HG02798 (cell line): ENCODE measurements around the gene MAJIN.
A peak's percentile ranks its signal among the peaks of the same experiment; 100 is the strongest.

ENCODE experiments used
- ATAC-seq: cut with Tn5 transposase; IDR thresholded peaks from one replicate; pipeline ENCODE4 v1.9.1; 2021; ENCODE audit warnings: mild to moderate bottlenecking; ENCODE audit not compliant: unreplicated experiment, poor library complexity

Gene MAJIN

GRCh38 chr11:64933935-64934681 is 37.8 kb downstream of the MAJIN start:
- no peak for ATAC-seq

DNA sequence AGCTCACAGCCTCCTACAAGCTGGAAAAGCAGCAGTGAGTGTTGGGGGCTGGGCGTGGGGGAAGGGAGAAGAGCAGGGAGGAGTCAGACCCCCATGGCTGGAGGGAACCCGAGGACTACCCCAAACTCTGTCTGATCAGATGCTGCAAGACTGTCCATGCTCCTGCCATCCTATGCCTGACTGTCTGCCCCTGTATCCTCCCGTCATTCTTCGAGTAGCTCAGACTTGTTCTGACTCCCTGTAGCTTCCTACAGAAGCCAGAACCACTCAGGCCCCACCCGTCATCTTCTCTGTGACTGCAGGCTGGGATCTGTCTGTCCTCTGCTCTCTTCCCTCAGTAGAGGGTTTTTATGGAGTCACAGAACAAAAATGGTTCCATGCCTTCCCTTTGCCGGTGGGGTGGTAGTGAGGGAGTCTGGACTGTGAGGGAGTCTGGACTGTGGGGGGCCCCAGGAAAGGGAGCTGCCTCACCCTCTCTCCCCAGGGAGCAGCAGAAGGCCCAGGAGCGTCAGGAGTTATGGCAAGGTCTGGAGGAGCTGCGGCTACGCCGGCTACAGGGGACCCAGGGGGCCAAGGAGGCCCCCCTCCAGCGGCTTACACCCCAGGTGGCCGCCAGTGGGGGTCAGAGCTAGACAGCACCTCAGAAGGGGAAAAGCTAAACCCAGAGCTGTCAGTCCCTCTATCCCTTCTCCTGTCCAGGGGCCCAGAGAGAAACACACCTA is 38.5 kb downstream of the MAJIN start:
- no peak for ATAC-seq

DNA sequence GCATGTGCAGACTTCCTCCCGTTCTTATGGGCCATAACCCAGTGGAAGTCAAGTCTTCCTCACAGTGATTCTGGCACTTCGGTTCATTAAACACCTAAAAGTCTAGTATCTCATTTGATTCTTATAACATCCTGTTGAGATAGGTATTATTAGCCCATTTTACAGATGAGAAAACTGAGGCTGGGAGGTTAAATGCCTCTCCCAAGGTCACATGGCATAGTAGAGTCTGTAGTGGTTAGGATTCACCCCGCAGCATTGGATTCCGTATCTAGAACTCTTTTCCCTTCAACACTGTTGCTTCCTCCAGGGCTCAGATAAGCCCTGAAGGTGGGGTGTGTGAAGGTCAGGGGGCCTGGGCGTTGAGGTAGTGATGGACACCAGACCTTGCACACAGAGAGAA is 39.6 kb downstream of the MAJIN start:
- no peak for ATAC-seq

- ATAC-seq, result no peak
These were observed 40.6 kb downstream of the MAJIN start for GRCh38 chr11:64931290-64931689.

DNA sequence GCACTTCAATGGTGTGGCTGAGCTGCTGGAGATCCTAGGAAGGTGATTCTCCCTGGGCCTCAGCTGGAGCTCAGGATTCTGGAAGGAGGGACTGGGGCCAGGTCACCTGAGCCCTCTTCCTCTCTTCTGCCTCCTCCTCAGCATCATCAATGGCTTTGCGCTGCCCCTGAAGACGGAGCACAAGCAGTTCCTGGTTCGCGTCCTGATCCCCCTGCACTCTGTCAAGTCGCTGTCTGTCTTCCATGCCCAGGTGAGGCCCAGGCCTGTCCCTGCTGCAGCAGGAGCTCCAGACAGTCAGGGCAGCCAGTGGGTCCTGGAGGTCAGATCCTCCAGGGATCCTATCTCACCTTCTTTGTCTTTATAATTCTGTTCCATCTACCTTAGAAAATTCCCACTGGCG is 41.6 kb downstream of the MAJIN start:
- no peak for ATAC-seq

GRCh38 chr11:64929625-64930024 is 42.3 kb downstream of the MAJIN start:
- no peak for ATAC-seq

- ATAC-seq, result no peak
These were observed 43.0 kb downstream of the MAJIN start for GRCh38 chr11:64928957-64929356.

DNA sequence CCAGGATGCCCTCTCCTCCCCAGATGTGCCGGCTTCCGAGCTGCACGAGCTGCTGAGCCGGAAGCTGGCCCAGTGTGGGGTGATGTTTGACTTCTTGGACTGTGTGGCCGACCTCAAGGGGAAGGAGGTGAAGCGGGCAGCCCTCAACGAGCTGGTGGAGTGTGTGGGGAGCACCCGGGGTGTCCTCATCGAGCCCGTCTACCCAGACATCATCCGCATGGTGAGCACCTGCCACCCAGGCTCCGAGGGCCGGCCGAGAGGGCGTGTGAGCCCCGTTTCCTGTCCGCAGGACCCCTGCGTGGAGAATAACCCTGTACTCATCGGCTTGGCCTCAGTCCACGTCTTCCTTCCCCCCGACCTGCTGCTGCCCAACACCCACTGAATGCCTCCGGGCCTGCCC is 45.2 kb downstream of the MAJIN start:
- ATAC-seq, result no peak

GRCh38 chr11:64925536-64926436 is 46.1 kb downstream of the MAJIN start:
- no peak for ATAC-seq

DNA sequence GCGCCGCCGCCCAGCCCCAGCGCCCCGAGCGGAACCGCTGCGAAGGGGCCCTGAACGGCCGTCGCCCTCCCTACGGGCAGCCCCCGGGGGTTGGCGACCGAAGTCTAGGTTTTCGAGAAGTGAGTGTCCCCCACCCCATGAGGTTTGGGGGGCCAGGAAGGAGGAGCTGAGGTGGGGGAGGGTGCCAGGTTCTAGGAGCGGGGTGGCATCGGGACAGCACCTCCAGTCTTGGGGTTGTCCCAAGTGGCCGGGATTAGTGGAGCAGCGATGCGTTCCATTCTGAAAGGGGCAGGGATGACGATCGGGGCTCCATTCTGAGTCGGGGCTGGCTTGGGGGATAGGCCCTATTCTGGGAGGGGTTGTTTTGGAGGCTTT is 47.0 kb downstream of the MAJIN start:
- no peak for ATAC-seq

- ATAC-seq, result peak; percentile 85
These were observed 47.7 kb downstream of the MAJIN start, which contains the start of gene PPP2R5B for GRCh38 chr11:64923944-64924909. Gene PPP2R5B (plus strand): TSS chr11:64924689. CDS start chr11:64925735, 1,046 bp downstream.

DNA sequence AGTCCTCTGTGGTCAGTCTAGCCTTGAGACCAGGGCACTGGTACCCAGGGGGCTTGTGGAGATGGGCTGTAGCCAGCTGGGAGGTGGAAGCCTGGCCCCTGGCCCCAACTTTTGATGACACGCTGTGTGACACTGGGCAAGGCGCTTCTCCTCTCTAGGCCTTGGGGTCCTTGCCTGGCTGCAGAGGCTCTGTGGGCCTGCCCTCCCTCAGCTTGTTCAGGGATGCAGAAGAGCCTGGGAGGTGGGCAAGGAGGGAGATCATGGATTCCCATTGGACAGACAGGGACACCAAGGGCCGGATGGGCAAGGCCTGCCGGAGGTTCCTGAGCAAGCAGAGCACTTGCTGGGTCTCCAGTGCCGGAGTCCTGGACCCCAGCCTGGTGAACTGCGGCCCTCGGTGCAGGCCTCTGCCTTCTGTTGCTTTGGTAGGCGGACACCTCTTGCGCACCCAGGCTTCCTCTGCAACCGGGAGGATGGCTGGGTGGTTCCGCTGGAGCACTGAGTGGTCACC is 48.7 kb downstream of the MAJIN start:
- no peak for ATAC-seq

- ATAC-seq, result no peak
These were observed 50.5 kb downstream of the MAJIN start for GRCh38 chr11:64921384-64921783.

DNA sequence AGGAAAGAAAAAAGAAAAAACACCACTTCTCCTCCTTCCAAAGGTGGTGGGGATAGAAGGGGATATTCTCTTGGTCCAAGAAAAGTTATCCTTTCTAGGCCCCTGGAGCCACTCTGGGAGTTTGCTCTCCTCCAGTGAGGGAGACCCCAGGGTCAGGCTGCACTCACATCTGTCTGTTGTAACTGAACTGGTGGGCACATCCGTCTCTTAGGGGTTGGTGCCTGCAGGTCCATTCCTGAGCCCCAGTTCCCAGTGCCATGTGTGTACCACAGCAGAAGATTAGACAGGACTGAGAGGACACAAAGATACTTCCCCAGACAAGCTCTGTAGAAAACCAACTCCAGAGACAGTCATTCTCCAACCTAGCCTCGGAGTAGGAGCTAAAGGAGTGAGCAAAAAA is 51.8 kb downstream of the MAJIN start:
- ATAC-seq, result no peak

- ATAC-seq, result no peak
These were observed 52.3 kb downstream of the MAJIN start for GRCh38 chr11:64919627-64920026.

- no peak for ATAC-seq
These were observed 53.9 kb downstream of the MAJIN start for GRCh38 chr11:64918017-64918416.

DNA sequence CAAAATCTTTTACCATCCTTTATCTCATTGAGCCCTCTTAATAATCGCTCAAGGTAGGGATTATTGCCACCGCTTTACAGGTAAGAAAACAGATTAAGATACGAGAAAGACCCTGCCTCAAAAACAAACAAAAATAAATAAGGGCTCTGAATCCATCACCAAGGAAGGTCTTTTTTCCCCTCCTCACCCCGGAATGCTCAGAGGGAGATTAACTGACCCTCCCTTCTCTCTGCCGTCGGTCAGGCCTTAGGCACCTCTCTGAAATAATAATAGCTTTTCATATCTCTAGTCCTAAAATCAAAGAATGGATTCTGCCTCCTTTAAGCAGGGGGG is 54.3 kb downstream of the MAJIN start:
- ATAC-seq, result no peak

- peak; percentile 96 for ATAC-seq
These were observed 54.9 kb downstream of the MAJIN start, which contains the start of gene ATG2A for GRCh38 chr11:64916775-64917662. Gene ATG2A (minus strand): TSS chr11:64917209. CDS start chr11:64917135, 74 bp downstream.
